Measurements from ENCODE around the gene APOL1.
"Not testable (repeated sequence)": the region's sequence is repeated elsewhere in the genome, so short reads cannot be mapped to it uniquely, and the experiment has no call there.

Gene APOL1

GRCh38 chr22:36262307-36262706 is 9.4 kb downstream of the APOL1 start:
- not testable (repeated sequence) for H3K4me3 ChIP-seq (ENCODE audit: low read depth, low read length); H3K27me3 ChIP-seq (ENCODE audit: control insufficient read depth, insufficient read depth, low read length); H3K9me3 ChIP-seq (ENCODE audit: control insufficient read depth, insufficient read depth, low read length); H3K36me3 ChIP-seq (ENCODE audit: control insufficient read depth, insufficient read depth, low read length); H3K9ac ChIP-seq (ENCODE audit: low read depth, low read length)
- H3K4me1 ChIP-seq (ENCODE audit: control insufficient read depth, insufficient read depth, low read length), result peaks cover 15% of the 10 kb centered on the region

GRCh38 chr22:36263216-36263673 is 10.3 kb downstream of the APOL1 start:
- not testable (repeated sequence) for H3K9ac ChIP-seq (ENCODE audit: low read depth, low read length); H3K4me3 ChIP-seq (ENCODE audit: low read depth, low read length); H3K27me3 ChIP-seq (ENCODE audit: control insufficient read depth, insufficient read depth, low read length); H3K36me3 ChIP-seq (ENCODE audit: control insufficient read depth, insufficient read depth, low read length); H3K9me3 ChIP-seq (ENCODE audit: control insufficient read depth, insufficient read depth, low read length)
- peaks cover 15% of the 10 kb centered on the region for H3K4me1 ChIP-seq (ENCODE audit: control insufficient read depth, insufficient read depth, low read length)

- H3K27me3 ChIP-seq (ENCODE audit: control insufficient read depth, insufficient read depth, low read length); H3K9me3 ChIP-seq (ENCODE audit: control insufficient read depth, insufficient read depth, low read length); H3K36me3 ChIP-seq (ENCODE audit: control insufficient read depth, insufficient read depth, low read length); H3K4me1 ChIP-seq (ENCODE audit: control insufficient read depth, insufficient read depth, low read length); H3K4me3 ChIP-seq (ENCODE audit: low read depth, low read length); H3K9ac ChIP-seq (ENCODE audit: low read depth, low read length): not testable (repeated sequence)
These were observed 11.1 kb downstream of the APOL1 start for GRCh38 chr22:36263886-36264664.

GRCh38 chr22:36267058-36267457 is 14.1 kb downstream of the APOL1 start:
- no peak overlapping the region for H3K9ac ChIP-seq (ENCODE audit: low read depth, low read length)
- no peaks in the 10 kb centered on the region for H3K36me3 ChIP-seq (ENCODE audit: control insufficient read depth, insufficient read depth, low read length)
- no peaks in the 10 kb centered on the region for H3K27me3 ChIP-seq (ENCODE audit: control insufficient read depth, insufficient read depth, low read length)
- H3K4me3 ChIP-seq (ENCODE audit: low read depth, low read length), result no peak overlapping the region
- no peaks in the 10 kb centered on the region for H3K9me3 ChIP-seq (ENCODE audit: control insufficient read depth, insufficient read depth, low read length)
- H3K4me1 ChIP-seq (ENCODE audit: control insufficient read depth, insufficient read depth, low read length), result no peaks in the 10 kb centered on the region

GRCh38 chr22:36267896-36268485 is 15.1 kb downstream of the APOL1 start:
- no peak overlapping the region for H3K9ac ChIP-seq (ENCODE audit: low read depth, low read length)
- H3K4me3 ChIP-seq (ENCODE audit: low read depth, low read length), result no peak overlapping the region
- no peaks in the 10 kb centered on the region for H3K27me3 ChIP-seq (ENCODE audit: control insufficient read depth, insufficient read depth, low read length)
- H3K36me3 ChIP-seq (ENCODE audit: control insufficient read depth, insufficient read depth, low read length), result no peaks in the 10 kb centered on the region
- no peaks in the 10 kb centered on the region for H3K4me1 ChIP-seq (ENCODE audit: control insufficient read depth, insufficient read depth, low read length)
- H3K9me3 ChIP-seq (ENCODE audit: control insufficient read depth, insufficient read depth, low read length), result no peaks in the 10 kb centered on the region

- not testable (repeated sequence) for H3K4me3 ChIP-seq (ENCODE audit: low read depth, low read length); H3K36me3 ChIP-seq (ENCODE audit: control insufficient read depth, insufficient read depth, low read length); H3K4me1 ChIP-seq (ENCODE audit: control insufficient read depth, insufficient read depth, low read length); H3K27me3 ChIP-seq (ENCODE audit: control insufficient read depth, insufficient read depth, low read length); H3K9ac ChIP-seq (ENCODE audit: low read depth, low read length); H3K9me3 ChIP-seq (ENCODE audit: control insufficient read depth, insufficient read depth, low read length)
These were observed 18.3 kb downstream of the APOL1 start for GRCh38 chr22:36271231-36271630.

GRCh38 chr22:36271951-36272350 is 19.0 kb downstream of the APOL1 start:
- H3K4me1 ChIP-seq (ENCODE audit: control insufficient read depth, insufficient read depth, low read length); H3K9me3 ChIP-seq (ENCODE audit: control insufficient read depth, insufficient read depth, low read length); H3K4me3 ChIP-seq (ENCODE audit: low read depth, low read length); H3K9ac ChIP-seq (ENCODE audit: low read depth, low read length); H3K36me3 ChIP-seq (ENCODE audit: control insufficient read depth, insufficient read depth, low read length); H3K27me3 ChIP-seq (ENCODE audit: control insufficient read depth, insufficient read depth, low read length): not testable (repeated sequence)

- Histone ChIP-seq H3K4me1 (ENCODE audit: control insufficient read depth, insufficient read depth, low read length) (no peaks in the 10 kb centered on the region), H3K9me3 (ENCODE audit: control insufficient read depth, insufficient read depth, low read length) (no peaks in the 10 kb centered on the region), H3K9ac (ENCODE audit: low read depth, low read length) (no peak overlapping the region), H3K4me3 (ENCODE audit: low read depth, low read length) (no peak overlapping the region), H3K27me3 (ENCODE audit: control insufficient read depth, insufficient read depth, low read length) (no peaks in the 10 kb centered on the region), H3K36me3 (ENCODE audit: control insufficient read depth, insufficient read depth, low read length) (no peaks in the 10 kb centered on the region)
These were observed 21.6 kb downstream of the APOL1 start for GRCh38 chr22:36274531-36274930.

GRCh38 chr22:36277482-36278291 is 24.8 kb downstream of the APOL1 start:
- peaks cover 15% of the 10 kb centered on the region for H3K36me3 ChIP-seq (ENCODE audit: control insufficient read depth, insufficient read depth, low read length)
- H3K9me3 ChIP-seq (ENCODE audit: control insufficient read depth, insufficient read depth, low read length), result no peaks in the 10 kb centered on the region
- H3K4me3 ChIP-seq (ENCODE audit: low read depth, low read length), result no peak overlapping the region
- peak overlapping the region; percentile 24 for H3K9ac ChIP-seq (ENCODE audit: low read depth, low read length)
- H3K4me1 ChIP-seq (ENCODE audit: control insufficient read depth, insufficient read depth, low read length), result no peaks in the 10 kb centered on the region
- no peaks in the 10 kb centered on the region for H3K27me3 ChIP-seq (ENCODE audit: control insufficient read depth, insufficient read depth, low read length)

- Histone ChIP-seq H3K27me3 (ENCODE audit: control insufficient read depth, insufficient read depth, low read length) (no peaks in the 10 kb centered on the region), H3K4me3 (ENCODE audit: low read depth, low read length) (no peak overlapping the region), H3K9me3 (ENCODE audit: control insufficient read depth, insufficient read depth, low read length) (no peaks in the 10 kb centered on the region), H3K36me3 (ENCODE audit: control insufficient read depth, insufficient read depth, low read length) (peaks cover 27% of the 10 kb centered on the region), H3K4me1 (ENCODE audit: control insufficient read depth, insufficient read depth, low read length) (no peaks in the 10 kb centered on the region), H3K9ac (ENCODE audit: low read depth, low read length) (no peak overlapping the region)
These were observed 26.3 kb downstream of the APOL1 start for GRCh38 chr22:36279219-36279666.

GRCh38 chr22:36280379-36280778 is 27.4 kb downstream of the APOL1 start:
- no peak overlapping the region for H3K9ac ChIP-seq (ENCODE audit: low read depth, low read length)
- no peak overlapping the region for H3K4me3 ChIP-seq (ENCODE audit: low read depth, low read length)
- no peaks in the 10 kb centered on the region for H3K27me3 ChIP-seq (ENCODE audit: control insufficient read depth, insufficient read depth, low read length)
- H3K4me1 ChIP-seq (ENCODE audit: control insufficient read depth, insufficient read depth, low read length), result no peaks in the 10 kb centered on the region
- peaks cover 39% of the 10 kb centered on the region for H3K36me3 ChIP-seq (ENCODE audit: control insufficient read depth, insufficient read depth, low read length)
- no peaks in the 10 kb centered on the region for H3K9me3 ChIP-seq (ENCODE audit: control insufficient read depth, insufficient read depth, low read length)

Measured in iPS-15b (cell line).